NT2/D1 (cell line): ENCODE measurements around the gene NR2F1-AS1.

ENCODE experiments used
- DNase-seq: peaks from one replicate; pipeline ENCODE4 v3.0.0-alpha.2; 2011; ENCODE audit warnings: low read depth, low spot score
- H3K27me3 ChIP-seq: 2 replicates; pipeline ENCODE4 v1.6.0; 2011; ENCODE audit warnings: mild to moderate bottlenecking; ENCODE audit not compliant: insufficient read length, insufficient read depth
- H3K36me3 ChIP-seq: 2 replicates; pipeline ENCODE4 v1.6.1; 2011; ENCODE audit warnings: mild to moderate bottlenecking, low read length, mixed read lengths; ENCODE audit not compliant: insufficient read depth, insufficient read length
- H3K4me1 ChIP-seq: 2 replicates; pipeline ENCODE4 v1.5.1; 2011; ENCODE audit not compliant: insufficient read depth, insufficient read length
- H3K4me3 ChIP-seq: 2 replicates; pipeline ENCODE4 v1.5.1; 2011; ENCODE audit warnings: low read depth; ENCODE audit not compliant: insufficient read length
- H3K9ac ChIP-seq: 2 replicates; pipeline ENCODE4 v1.6.0; 2011; ENCODE audit warnings: low read depth; ENCODE audit not compliant: insufficient read length
- H3K9me3 ChIP-seq: 2 replicates; pipeline ENCODE4 v1.5.1; 2011; ENCODE audit warnings: mild to moderate bottlenecking, low read length; ENCODE audit not compliant: insufficient read depth
- SUZ12 ChIP-seq: IDR thresholded peaks from 2 replicates; pipeline ENCODE4 v1.6.1; 2011; ENCODE audit not compliant: insufficient read length, insufficient read depth; ENCODE audit errors: extremely low read depth
- YY1 ChIP-seq: IDR thresholded peaks from 2 replicates; pipeline ENCODE4 v1.6.1; 2011; ENCODE audit not compliant: insufficient read length, insufficient read depth
- ZNF274 ChIP-seq: IDR thresholded peaks from 2 replicates; pipeline ENCODE4 v1.6.1; 2011; ENCODE audit warnings: mild to moderate bottlenecking, low read depth, low read length

NR2F1-AS1 gene

GRCh38 chr5:93406971-93407401 lies 174.0 kb downstream of the NR2F1-AS1 start:
- no peaks in the 10 kb centered on the region for H3K4me1 ChIP-seq
- H3K36me3 ChIP-seq = no peaks in the 10 kb centered on the region
- DNase-seq = no peak
- H3K9me3 ChIP-seq = no peaks in the 10 kb centered on the region
- H3K9ac ChIP-seq = no peak overlapping the region
- no peaks in the 10 kb centered on the region for H3K27me3 ChIP-seq
- H3K4me3 ChIP-seq = no peak overlapping the region
- no peak for TF ChIP-seq YY1
- TF ChIP-seq ZNF274 = no peak

DNA sequence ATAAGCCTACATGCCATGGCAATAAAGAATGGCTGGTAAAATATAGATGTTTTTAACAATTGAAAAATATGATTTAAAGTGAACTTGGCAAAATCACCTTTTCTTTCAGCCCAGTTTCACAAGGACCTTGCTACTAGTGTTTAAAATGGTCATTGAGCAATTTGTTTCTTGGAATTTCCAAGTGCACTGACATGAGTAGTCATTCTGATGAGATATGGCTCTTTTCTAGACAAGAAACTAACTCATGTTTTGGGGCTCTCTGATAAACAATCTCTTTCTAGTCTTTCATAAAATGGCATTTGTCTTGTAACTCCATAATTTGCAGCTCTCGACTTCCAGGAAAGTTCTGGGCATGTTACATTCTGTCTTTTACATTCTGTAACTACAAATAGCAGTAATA lies 176.8 kb downstream of the NR2F1-AS1 start:
- TF ChIP-seq YY1 = no peak
- TF ChIP-seq SUZ12 = no peak
- TF ChIP-seq ZNF274 = no peak
- no peak for DNase-seq

DNA sequence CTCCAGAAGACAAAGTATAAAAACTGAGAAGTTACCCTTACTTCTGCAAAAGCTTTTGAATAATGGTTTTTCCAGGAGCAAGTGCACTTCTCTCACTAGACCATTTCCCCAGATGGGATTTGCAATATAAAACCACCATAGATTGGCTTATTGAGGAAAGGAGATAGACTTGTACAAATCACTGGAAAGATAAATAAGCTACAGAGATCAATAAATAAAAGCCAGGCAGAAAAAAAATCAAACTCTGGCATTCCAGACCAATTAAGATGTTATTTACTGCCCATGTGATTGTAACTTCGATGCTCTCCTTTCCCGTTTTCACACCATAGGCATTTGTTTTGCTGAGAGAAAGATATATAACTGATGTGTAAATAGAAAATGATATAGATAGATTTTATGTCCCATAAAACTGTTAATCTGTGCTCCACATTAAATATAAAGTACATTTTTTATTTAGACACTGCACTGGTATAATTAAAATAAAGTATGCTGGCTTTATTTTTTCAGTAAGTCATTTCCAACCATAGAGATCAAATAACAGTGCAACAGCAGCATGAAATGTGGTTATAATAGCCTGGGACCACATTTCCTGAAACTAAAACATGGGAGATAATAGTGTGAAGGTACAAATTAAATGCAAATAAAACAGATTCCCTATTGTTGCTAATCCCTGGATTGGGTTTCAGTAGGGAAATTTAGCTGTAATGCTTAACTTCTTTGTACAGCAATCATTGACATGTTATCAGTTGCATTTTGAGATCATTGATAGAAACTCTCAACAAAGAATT lies 177.7 kb downstream of the NR2F1-AS1 start:
- H3K4me3 ChIP-seq = no peak overlapping the region
- H3K36me3 ChIP-seq = no peaks in the 10 kb centered on the region
- H3K27me3 ChIP-seq = no peaks in the 10 kb centered on the region
- H3K9me3 ChIP-seq = no peaks in the 10 kb centered on the region
- H3K4me1 ChIP-seq = no peaks in the 10 kb centered on the region
- TF ChIP-seq YY1 (no peak), SUZ12 (no peak)
- no peak for DNase-seq
- H3K9ac ChIP-seq = no peak overlapping the region

More for the DNA sequence above, 176.8 kb downstream of the NR2F1-AS1 start:
- no peak overlapping the region for H3K9ac ChIP-seq
- no peak overlapping the region for H3K4me3 ChIP-seq
- H3K9me3 ChIP-seq = no peaks in the 10 kb centered on the region
- H3K4me1 ChIP-seq = no peaks in the 10 kb centered on the region
- no peaks in the 10 kb centered on the region for H3K27me3 ChIP-seq
- H3K36me3 ChIP-seq = no peaks in the 10 kb centered on the region

GRCh38 chr5:93402451-93402850 lies 178.6 kb downstream of the NR2F1-AS1 start:
- Histone ChIP-seq H3K9ac (no peak overlapping the region), H3K36me3 (no peaks in the 10 kb centered on the region), H3K4me1 (no peaks in the 10 kb centered on the region), H3K27me3 (no peaks in the 10 kb centered on the region), H3K4me3 (no peak overlapping the region), H3K9me3 (no peaks in the 10 kb centered on the region)
- DNase-seq = no peak
- TF ChIP-seq SUZ12 (no peak), ZNF274 (no peak), YY1 (no peak)

DNA sequence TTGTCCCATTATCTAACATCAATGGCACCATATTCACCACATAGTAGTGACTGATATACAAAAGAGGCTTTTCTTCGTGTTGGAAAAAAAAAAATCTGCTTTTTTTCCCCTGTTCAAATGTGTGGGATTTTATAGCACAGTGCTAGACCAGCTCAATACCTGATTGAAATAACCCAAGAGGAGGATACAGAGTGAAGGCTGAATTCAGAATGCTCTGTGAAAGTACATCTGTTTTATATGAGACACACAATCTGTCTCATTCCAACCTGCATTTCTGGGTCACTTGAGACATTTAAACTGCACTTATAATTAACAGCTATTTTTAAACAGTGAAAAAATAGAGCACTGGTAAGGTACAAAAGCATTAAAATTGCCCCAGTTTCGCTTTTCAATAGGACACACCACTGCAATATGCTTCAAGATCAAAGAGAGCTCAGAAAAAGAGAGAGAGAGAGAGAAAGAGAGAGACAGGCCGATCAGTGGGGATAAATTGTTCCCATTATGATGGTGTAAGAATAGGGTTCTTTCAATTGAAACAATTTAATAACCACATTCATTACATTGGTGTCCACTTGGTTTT lies 179.3 kb downstream of the NR2F1-AS1 start:
- no peak for DNase-seq
- Histone ChIP-seq H3K9ac (no peak overlapping the region), H3K4me1 (no peaks in the 10 kb centered on the region), H3K36me3 (no peaks in the 10 kb centered on the region), H3K27me3 (no peaks in the 10 kb centered on the region), H3K9me3 (no peaks in the 10 kb centered on the region), H3K4me3 (no peak overlapping the region)
- TF ChIP-seq SUZ12 (no peak), ZNF274 (no peak), YY1 (no peak)

- Histone ChIP-seq H3K36me3 (no peaks in the 10 kb centered on the region), H3K4me1 (no peaks in the 10 kb centered on the region), H3K27me3 (no peaks in the 10 kb centered on the region), H3K9ac (no peak overlapping the region), H3K9me3 (no peaks in the 10 kb centered on the region; the same call in 1 of the 2 replicates), H3K4me3 (no peak overlapping the region)
- DNase-seq = no peak
- TF ChIP-seq ZNF274 = no peak
- TF ChIP-seq SUZ12 = no peak
- TF ChIP-seq YY1 = no peak
These were observed 181.3 kb downstream of the NR2F1-AS1 start for GRCh38 chr5:93399675-93400074.

DNA sequence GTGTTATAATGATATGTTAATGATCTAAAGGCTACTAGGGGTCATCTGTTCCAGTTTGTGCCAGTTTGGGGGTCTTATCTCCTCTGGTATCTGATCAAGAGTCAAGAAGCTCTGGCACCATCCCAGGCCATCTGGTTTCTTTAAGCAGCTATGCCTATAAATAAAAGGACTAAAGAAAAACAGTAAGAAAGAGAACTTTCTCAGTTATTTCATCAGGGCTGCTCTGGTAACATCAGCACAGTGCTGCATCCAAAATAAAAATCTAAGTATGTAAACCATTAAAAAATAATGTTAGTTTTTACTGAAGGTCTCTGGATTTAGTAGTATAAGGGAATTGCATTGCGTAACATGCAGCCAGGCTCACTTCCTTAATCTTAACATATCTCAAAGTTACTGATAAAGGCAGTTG lies 185.0 kb downstream of the NR2F1-AS1 start:
- Histone ChIP-seq H3K9me3 (no peaks in the 10 kb centered on the region; the same call in 1 of the 2 replicates), H3K4me3 (no peak overlapping the region), H3K27me3 (no peaks in the 10 kb centered on the region), H3K9ac (no peak overlapping the region), H3K36me3 (no peaks in the 10 kb centered on the region), H3K4me1 (no peaks in the 10 kb centered on the region)
- DNase-seq = no peak
- TF ChIP-seq SUZ12 = no peak
- TF ChIP-seq ZNF274 = no peak
- TF ChIP-seq YY1 = no peak
